ENCODE data around the gene FNIP2.

FNIP2 gene

GRCh38 chr4:158934996-158935669, 166.3 kb downstream of the FNIP2 start:
- no peak for DNase-seq (ENCODE audit: low read depth)
- no peak for TF ChIP-seq CTCF (IDR thresholded peaks at IDR 0.05; ENCODE audit: control insufficient read depth, extremely low read depth, insufficient read depth)
- H3K4me3 ChIP-seq (ENCODE audit: low read depth, low read length), result no peak overlapping the region

- no peak for DNase-seq (ENCODE audit: low read depth)
- no peak overlapping the region for H3K4me3 ChIP-seq (ENCODE audit: low read depth, low read length)
- TF ChIP-seq CTCF (IDR thresholded peaks at IDR 0.05; ENCODE audit: control insufficient read depth, extremely low read depth, insufficient read depth), result no peak
These were observed 167.4 kb downstream of the FNIP2 start for GRCh38 chr4:158936238-158936637.

- no peak for TF ChIP-seq CTCF (IDR thresholded peaks at IDR 0.05; ENCODE audit: control insufficient read depth, extremely low read depth, insufficient read depth)
- no peak overlapping the region for H3K4me3 ChIP-seq (ENCODE audit: low read depth, low read length)
- no peak for DNase-seq (ENCODE audit: low read depth)
These were observed 169.6 kb downstream of the FNIP2 start for GRCh38 chr4:158938220-158939044.

GRCh38 chr4:158940271-158940670, 171.4 kb downstream of the FNIP2 start:
- no peak for DNase-seq (ENCODE audit: low read depth)
- no peak overlapping the region for H3K4me3 ChIP-seq (ENCODE audit: low read depth, low read length)
- TF ChIP-seq CTCF (IDR thresholded peaks at IDR 0.05; ENCODE audit: control insufficient read depth, extremely low read depth, insufficient read depth), result no peak

- H3K4me3 ChIP-seq (ENCODE audit: low read depth, low read length), result no peak overlapping the region
- no peak for DNase-seq (ENCODE audit: low read depth)
- no peak for TF ChIP-seq CTCF (IDR thresholded peaks at IDR 0.05; ENCODE audit: control insufficient read depth, extremely low read depth, insufficient read depth)
These were observed 172.5 kb downstream of the FNIP2 start for GRCh38 chr4:158941321-158941720.

GRCh38 chr4:158941895-158942294, 173.1 kb downstream of the FNIP2 start:
- H3K4me3 ChIP-seq (ENCODE audit: low read depth, low read length), result no peak overlapping the region
- no peak for TF ChIP-seq CTCF (IDR thresholded peaks at IDR 0.05; ENCODE audit: control insufficient read depth, extremely low read depth, insufficient read depth)
- no peak for DNase-seq (ENCODE audit: low read depth)

Data from LNCaP clone FGC (cell line).